Embryonic facial prominence (tissue), 1 donor: Measurements from ENCODE around the gene CHMP4B.

ENCODE experiments used
- DNase-seq: peaks from one replicate; pipeline ENCODE4 v3.0.0-alpha.2; 2016; ENCODE audit errors: extremely low spot score

The CHMP4B gene

DNA sequence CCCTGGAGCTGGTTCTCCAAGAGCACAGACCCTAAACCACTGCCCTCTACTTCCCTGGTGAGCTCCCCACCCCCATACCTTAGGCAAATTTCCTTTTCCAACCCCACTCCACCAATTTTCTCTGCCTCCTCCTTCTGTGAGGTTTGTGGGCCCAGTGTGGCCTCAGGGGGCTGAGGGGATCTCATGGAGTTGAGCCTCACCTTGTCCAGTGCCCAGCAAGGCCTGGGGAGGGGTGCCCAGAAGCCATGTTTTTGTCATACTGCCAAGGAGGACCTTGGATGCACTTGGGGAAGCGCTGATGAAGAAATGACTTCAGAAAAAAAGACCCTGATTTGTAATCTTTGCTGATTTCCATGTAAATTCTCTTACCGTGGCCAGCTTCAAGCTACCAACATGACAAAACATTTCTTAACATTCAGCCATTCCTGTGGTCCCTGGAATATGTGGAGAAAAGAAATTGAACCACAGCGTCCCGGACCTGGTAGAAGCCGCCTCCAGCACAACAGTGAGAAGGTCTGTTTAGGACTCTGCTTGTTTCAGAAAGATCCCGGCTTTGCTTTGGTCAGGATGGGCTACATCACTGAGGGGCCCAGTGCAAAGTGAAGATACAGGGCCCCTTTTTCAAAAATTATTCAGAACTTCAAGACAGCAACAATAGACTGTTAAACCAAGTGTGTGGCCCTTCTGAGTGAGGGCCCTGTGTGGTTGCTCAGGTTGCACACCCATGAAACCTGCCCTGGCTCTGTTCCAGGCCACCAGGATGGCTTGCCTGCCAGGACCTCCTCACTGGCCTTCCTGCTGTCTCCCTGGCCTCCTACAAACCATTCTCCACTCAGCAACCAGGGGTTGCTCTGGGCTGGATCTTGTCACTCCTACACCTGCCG is 52.5 kb downstream of the CHMP4B start:
- no peak for DNase-seq

DNA sequence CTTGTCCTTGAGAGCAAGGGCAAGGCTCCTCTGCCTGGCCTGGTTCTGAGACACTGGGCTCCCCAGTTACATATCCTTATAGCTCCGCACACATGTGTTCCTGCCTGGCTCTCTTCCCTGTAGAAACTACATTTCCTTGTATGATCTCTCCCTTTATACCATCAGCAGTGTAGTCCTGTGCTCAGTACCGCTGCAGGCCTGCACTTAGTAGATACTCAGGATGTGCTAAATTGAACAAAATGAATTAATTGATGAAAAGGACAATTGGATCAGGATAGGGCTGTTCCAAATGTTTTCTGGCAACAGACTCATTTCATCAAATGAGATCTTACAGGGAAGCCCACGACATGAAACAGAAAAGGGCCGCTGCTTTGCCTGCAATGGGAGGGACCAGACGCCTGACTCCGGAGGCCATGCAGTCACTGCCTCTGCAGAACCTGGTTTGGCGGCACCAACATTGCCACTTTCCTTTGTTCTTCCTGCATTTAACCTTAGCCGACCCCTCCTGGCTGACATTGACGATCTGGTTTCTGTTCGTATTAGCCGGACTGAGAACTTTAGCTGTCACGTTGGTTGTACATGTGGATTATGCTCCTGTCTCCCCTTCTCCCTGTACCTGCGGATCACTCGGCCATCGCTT is 53.3 kb downstream of the CHMP4B start:
- no peak for DNase-seq

DNA sequence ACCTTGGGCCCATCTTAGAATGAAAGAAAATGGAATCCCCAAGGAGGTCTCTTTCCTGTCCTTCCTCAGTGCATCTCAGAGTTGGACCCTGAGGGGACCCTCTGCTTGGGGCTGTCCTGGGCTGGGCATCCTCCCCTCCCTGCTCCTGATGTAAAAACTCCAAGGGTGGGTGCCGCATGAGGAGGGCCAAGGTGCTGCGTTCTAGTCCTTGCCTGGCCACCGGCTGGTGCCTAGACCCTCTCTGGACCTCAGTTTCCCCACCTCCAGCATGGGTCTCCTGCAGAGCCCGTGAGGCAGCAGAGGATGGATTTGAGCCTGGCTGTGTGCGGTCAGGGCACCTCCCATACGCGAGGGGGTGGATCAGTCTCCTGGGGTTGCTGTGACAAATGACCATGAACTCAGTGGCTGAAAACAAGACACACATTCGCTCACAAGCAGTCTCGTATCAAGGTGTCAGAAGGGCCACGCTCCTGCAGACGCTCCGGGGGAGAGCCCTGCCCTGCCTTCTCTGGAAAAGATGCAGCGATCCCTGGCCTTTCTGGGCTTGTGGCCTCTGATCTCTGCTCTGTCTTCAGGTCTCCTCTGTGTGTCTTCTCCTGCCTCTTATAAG is 54.7 kb downstream of the CHMP4B start:
- no peak for DNase-seq

DNA sequence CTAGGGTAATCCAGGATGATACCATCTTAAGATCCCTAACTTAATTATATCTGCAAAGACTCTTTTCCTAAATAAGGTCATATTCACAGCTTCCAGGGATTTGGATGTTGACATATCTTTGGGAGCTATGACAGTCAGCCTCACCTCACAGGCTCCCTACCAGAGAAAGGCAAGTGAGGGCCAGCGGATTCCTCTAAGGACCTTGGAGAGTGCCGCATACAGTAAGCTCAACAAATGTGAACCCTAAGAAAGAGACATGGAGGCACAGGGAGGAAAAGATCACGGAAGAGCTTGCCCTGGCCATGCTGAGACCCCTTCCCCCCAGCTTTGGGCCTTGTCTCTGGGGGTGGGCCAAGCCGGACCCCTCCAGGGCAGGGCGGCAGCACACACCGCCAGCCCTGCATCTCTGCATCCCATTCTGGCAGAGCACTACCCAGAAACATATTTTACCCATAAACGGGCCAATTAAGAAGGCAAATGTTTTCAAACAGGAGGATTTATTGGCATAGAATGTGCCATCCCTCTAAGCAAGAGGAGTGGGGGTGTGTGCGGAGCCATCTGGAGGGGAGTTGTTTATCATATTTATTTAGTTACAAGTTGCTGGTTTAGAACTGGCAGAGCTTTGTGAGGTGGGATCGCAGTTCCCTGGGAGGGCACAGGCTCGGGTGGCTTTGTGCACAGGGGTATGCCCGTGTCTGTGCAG is 55.4 kb downstream of the CHMP4B start:
- DNase-seq, result no peak

DNA sequence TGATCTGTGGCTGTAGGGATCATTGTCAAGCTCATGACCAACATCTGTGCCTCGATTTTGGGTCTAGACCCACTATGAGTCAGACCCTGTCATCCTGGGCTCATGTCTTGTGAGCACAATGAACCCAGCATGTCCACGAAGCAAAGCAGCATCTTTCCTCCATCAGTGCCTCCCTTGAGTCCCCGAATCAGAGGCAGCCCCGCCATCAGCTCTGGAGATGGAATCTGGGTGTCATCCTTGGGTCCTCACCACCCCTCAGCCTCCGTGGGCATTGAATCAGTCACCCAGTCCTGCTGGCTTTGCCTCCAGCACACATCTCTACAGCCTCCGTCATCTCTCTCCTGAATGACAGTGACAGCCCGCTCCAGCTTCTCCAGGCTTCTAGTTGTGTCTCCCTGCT is 56.9 kb downstream of the CHMP4B start:
- no peak for DNase-seq

DNA sequence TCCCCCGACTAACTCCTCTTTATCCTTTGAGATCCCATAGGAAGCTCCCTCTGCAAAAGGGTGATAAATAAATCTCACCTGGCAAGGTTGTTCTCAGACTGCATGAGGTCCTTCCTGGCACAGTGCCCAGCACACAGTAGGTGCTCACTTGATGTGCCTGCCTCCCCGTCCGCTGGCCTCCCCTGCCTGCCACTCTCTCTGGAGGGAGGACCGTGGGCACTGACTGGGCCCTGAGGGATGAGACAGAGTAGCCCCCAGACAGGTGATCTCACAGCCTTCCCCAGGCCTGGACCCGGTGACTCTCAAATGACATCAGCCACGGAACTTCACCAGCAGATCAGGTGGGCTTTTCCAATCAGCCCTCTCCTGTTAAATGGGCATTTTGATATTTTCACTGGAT is 57.4 kb downstream of the CHMP4B start:
- no peak for DNase-seq

DNA sequence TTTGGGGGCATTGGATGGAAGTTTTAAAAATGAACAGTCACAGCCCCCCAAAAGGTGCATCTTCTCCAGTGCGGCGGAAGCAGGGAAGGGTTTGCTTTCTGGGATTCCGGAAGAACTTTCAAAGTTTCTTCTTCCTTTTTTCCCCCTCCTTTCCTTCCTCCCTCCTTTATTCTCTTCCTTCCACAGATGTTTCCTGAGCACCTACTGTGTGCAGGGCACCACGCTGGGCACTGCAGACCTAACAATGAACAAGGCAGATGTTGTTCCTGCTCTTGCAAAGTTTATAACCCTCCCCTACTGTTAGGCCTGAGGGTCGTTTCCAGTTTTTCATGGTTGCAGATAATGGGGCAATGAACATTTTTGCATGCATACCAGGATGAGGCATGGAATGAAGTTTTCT is 58.1 kb downstream of the CHMP4B start:
- no peak for DNase-seq

DNA sequence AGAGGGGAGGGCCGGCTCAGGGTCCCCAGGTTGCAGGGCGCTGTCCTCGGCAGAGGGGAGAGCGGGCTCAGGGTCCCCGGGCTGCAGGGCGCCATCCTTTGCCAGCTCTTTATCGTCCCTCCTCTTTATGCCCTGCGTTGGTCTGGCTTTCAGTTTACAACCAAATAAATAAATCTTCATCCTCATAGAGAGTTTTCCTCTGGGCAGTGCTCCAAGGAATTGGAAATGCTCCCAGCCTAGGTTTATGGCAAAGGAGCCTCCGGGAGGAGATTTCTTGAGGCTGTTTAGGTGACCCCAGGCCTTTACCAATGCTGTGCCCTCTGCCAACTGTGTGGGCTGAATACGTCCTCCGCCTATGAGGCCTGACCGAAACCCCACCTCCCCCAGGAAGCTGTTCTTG is 60.2 kb downstream of the CHMP4B start:
- no peak for DNase-seq

DNA sequence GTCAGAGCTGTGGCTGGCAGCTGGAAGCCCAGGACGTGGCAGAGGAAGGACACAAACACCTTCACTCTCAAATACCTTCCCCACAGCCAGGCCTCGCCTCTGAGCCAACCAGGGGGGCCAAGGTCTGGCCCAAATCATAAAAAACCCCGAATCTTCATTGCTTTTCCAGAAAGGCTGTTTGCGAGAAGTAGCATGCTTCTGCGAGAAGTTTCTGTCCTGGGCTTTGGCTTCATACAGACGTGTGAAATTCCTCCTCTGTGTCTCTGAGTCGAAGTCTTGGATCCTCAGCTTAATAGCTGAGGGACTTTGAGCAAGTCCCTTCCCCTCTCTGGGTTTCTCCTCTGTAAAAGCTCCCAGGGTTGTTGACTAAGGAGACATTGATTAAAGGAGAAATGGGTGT is 63.0 kb downstream of the CHMP4B start:
- no peak for DNase-seq

DNA sequence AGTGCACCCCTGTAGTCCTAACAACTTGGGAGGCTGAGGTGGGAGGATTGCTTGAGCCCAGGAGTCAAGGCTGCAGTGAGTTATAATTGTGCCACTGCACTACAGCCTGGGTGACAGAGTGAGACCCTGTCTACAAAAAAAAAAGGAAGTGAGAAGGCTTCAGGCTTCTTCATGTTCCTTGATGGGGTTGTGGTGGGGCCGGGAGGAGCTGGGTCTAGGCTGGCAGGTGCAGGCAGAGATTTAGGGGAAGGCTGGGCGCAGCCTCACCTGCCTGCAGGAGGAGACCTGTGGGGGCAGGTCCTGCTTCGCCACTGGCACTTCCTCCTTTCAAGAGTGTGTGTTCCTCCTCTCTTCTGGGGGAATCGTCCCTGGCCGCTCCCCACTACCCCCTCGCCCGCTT is 63.9 kb downstream of the CHMP4B start:
- DNase-seq, result no peak

DNA sequence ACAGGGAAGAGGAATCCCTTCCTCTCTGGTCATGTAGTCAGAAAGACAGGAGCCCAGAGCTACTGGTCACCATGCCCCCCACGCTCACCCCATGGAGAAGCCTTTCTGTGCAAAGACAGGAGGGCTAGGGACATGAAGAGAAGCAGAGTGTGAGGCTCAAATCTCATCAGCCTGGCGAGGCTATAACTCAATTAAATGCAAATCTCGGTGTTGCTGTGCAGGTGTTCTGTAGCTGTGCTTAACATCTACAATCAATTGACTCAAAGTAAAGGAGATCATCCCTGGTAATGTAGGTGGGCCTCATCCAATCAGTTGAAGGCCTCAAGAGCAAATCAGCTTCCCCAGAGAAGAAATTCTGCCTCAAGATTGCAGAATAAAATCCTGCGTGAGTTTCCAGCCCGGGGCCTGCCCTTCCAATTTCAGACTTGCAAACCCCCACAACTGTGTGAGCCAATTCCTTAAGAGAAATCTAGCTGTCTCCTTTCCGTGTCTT is 64.4 kb downstream of the CHMP4B start:
- no peak for DNase-seq

DNA sequence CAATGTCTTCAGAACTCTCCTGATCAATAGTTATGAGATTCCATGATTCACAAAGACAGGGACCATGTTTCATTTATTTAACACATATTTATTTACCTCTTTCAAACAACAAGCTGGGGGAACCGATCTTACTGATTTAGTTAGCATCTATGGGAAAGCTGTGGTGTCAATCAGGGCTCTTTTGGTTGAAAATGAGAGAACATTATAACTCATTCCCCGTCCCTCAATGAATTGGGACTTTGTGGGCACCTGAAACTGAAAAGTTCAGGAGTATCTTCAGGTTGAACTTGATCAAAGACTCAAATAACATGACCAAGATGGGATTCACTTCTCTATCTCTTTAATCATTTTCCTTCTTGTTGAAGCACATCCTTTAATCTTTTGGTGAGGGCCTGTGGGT is 67.4 kb downstream of the CHMP4B start:
- no peak for DNase-seq

DNA sequence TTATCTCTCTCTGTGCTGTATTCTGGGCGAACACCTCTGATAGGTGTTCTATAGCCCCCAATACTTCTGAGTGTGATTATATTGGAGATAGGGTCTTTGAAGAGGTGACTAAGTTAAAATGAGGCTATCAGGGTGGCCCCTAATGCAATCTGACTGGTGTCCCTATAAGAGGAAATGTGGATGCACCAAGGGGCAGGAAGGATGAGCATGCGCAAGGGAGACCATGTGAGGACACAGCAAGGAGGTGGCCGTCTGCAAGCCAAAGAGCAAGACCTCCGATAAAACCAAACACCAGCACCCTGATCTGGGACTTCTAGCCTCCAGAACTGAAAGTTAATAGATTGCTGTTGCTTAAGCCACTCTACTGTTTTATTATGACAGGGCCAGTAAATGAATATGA is 69.2 kb downstream of the CHMP4B start:
- DNase-seq, result no peak

DNA sequence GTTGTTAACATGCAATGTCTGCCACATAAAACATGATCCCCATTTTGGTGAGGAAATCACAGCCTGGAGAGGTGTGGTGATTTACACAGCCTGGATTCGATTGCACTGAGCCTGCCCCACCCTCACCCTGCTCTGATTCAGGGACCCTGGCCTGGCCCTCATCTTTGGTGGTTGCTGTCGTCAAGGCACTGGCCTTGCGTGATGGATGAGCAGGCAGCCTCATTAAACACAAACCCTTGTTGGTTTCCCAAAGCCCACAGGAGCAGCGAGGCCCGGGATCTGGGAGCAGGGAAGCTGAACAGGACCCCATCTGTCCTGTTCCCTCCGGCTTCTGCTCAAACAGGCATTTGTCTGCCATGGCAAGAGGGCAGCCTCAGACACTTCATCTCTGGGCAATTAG is 70.8 kb downstream of the CHMP4B start:
- DNase-seq, result no peak

DNA sequence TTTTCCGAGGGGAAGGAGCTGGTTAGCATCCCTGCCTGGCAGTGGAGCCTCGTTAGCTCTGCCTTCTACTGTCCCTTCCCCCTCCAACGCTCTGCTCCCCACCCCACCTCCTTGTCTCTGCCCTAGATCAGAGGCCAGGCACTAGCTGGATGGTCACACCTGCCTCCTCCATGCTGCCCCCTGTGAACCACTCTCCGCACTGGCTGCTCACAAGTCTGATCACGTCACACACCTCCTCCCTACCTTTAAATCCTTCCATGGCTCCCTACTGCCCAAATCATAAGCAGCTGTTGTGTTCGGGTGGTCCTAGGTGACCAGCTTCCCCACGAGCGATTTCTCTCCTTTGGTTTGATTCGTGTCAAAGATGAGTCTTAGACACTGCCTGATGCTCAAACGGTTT is 71.3 kb downstream of the CHMP4B start:
- no peak for DNase-seq

DNA sequence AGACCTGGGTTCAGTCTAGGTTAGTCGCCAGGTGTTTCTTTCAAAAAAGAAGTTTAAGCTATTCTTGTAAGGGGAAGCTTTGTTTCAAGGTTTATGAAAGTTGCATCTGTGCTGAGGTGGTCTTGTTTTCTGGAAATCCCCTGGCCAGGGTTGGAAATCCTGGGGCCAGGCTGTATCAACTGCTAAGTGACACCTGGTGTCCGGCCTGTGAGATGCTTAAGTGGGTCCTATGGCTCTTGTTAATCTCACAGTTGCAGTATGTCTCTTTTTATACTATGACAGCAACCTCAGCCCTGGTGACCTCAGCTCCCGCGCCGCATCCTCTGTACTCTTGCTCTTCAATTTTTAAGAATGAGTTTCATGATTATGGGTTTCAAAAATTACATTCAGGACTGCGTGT is 72.0 kb downstream of the CHMP4B start:
- DNase-seq, result no peak

DNA sequence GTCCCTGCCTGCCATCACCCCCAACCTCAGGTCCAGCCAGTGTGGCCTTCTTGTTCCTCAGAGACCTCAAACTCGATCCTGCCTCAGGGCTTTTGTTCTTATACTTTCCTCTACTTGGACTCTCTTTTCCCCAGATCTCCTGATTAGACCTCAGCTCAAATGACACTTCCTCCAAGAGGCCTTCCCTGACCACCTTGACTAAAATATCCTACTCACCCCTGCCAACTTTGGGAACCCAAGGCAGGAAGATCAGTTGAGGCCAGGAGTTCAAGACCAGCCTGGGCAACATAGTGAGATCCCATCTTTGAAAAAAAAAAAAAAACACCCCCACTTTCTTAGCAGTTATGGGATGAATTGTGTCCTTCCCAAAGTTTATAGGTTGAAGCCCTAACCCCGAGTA is 73.5 kb downstream of the CHMP4B start:
- no peak for DNase-seq

DNA sequence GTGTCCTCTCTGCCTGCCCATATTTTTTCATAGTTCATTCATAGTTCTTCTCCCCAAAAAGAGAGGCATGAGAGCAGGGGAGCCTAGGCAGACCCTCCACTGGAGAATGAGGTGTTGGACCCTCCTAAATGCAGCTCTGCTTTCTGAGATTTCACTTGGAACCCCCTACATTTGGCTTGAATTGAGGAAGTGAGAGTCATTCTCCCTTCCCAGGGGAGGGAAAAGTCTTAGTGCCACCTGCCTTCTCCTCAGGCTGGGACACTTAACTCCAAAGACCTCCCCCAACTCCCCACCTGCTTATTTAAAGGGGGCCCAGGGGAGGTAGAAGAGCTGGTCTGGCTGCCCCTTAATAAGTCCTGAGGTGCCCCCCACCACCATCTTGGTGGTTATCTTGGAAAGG is 78.2 kb downstream of the CHMP4B start:
- no peak for DNase-seq

DNA sequence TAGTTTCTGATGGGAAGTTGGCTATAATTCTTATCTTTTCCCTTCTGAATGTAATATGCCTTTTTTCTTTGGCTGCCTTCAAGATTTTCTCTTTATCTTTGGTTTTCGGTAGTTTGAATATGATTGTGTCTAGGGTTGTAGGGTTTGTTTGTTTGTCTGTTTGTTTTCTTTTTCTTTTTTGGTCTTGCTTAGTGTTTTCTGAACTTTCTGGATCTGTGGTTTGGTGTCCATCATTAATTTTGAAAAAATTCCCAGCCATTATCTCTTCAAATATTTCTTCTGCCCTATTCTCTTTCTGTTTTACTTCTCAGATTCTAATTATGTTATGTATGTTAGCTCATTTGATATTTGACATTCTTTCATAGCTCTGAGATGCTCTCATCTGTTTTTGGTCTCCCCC is 79.4 kb downstream of the CHMP4B start:
- DNase-seq, result no peak

DNA sequence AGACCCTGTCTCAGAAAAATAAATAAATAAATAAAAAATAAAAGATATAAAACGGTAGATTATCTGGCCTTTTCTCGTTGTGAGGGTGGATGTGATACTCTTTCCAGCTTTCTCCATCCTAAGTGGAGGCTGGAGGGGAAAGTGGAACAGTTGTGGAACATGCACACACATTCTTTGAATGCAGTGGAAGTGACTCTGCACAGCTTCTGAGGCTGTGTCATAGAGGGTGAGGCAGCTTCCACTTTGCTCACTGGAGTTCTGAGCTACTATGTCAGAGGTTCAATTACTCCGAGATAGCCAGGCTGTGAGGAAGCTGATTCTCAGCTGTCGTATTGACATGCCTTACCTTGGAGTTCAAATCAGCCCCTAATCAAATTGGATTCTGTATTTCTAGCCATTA is 82.2 kb downstream of the CHMP4B start:
- no peak for DNase-seq

DNA sequence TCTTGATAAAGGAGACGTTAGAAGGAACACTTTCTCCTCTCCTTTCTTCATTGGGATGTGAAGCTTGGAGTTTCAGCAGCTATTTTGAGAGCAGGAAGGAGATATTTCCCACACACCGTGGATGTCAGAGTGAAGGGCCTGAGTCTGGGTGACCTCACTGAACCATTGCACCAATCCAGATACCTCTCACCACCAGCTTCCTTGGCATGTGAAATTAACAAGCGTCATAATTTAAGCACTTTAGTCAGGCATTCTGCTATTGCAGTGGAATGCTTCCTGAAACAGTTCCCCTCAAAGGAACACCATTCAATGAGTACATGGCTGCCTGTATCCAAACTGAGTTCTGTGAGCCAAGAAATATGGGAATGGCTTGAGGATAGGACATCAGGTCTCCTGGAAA is 83.7 kb downstream of the CHMP4B start:
- no peak for DNase-seq

DNA sequence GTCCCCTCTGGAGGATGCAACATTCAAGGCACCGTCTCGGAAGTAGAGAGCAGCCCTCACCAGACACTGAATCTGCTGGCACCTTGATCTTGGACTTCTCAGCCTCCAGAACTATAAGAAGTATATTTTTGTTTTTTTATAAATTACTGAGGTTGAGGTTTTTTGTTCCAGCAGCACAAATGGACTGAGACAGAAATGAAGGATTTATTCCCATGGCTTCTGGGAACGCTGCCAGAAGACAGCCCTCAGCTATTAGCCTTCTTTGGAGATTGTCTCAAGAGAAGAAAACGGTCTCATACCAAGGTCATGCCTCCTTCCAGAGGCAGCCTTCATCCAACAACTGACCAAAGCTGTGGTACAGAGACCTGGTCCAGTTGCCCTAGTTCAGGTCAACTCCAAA is 85.4 kb downstream of the CHMP4B start:
- DNase-seq, result no peak
